ENCODE results near the gene SEMA3C. TPM values are rescaled to one million over a fixed set of nuclear protein-coding genes. Genes with fewer than 3 reads are reported as not detected.
A peak's percentile ranks its signal among the peaks of the same experiment; 100 is the strongest.

SEMA3C gene
- total RNA-seq, 1 donor from 2014 or later: 68.6 TPM

DNA sequence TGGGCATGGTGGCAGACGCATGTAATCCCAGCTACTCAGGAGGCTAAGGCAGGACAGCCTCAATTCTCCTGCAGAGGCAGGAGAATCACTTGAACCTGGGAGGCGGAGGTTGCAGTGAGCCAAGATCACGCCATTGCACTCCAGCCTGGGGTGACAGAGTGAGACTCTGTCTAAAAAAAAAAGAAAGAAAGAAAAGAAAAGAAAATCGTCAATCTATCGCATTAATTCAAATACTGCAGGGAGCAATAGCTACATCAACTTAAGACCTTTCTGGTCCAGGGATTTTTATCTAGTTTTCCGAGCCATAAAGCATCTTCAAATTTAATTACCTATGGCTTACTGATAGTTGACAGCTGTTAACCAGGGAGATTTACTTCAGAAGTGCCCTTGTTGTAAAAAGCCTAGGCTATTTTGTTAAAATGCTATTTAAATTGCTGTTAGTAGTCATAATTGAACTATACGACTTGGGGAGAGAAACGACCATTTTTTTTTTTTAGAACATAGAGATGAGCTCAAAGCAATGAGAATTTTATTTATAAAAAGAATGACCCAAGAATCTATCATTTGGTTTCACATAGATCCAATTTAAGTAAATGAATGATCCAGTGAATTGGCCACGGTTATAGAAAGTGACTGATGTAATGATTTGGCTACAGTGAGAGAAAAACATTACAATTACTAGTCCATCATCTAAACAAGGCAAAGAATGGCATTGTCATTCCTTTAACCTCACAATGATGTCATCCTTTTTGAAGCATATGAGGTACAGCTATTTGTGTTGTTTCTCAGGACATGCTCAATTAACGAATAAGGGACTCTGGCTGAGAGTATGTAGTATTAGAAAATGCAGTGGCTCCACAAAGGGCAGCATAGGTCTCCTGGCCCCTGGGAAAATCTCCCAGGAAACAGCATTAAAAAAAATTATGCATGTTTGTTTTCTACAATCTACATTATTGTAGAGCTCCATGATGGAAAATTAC lies 85.3 kb downstream of the SEMA3C start:
- TF ChIP-seq, protein P1, sequence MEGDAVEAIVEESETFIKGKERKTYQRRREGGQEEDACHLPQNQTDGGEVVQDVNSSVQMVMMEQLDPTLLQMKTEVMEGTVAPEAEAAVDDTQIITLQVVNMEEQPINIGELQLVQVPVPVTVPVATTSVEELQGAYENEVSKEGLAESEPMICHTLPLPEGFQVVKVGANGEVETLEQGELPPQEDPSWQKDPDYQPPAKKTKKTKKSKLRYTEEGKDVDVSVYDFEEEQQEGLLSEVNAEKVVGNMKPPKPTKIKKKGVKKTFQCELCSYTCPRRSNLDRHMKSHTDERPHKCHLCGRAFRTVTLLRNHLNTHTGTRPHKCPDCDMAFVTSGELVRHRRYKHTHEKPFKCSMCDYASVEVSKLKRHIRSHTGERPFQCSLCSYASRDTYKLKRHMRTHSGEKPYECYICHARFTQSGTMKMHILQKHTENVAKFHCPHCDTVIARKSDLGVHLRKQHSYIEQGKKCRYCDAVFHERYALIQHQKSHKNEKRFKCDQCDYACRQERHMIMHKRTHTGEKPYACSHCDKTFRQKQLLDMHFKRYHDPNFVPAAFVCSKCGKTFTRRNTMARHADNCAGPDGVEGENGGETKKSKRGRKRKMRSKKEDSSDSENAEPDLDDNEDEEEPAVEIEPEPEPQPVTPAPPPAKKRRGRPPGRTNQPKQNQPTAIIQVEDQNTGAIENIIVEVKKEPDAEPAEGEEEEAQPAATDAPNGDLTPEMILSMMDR (conservative IDR thresholded peaks at IDR 0.05; ENCODE audit: low read depth, low read length): no peak
- no peak overlapping the region for H3K4me3 ChIP-seq (ENCODE audit: low read depth, low read length)
- DNase-seq (ENCODE audit: low read depth): peak; percentile 52

DNA sequence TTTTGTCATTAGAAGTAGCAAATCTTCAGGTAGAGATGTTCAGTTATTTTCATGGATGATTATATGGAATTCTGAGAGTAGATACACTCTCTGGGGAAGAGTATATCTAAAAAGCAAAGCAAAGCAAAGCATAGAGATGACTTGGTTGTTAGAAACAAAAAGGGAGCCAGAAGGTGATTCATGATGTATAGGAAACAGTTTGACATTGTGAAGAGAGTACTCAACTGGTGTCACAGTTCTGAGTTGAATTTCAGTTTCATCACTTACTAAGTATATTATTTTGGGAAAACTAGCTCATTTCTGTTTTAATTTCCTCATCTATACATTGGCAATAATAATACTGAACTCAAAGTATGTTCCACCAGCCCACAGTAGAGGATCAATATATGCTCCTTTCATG lies 86.8 kb downstream of the SEMA3C start:
- DNase-seq (ENCODE audit: low read depth): no peak
- H3K4me3 ChIP-seq (ENCODE audit: low read depth, low read length): no peak overlapping the region
- TF ChIP-seq, protein P1 (conservative IDR thresholded peaks at IDR 0.05; ENCODE audit: low read depth, low read length): no peak

DNA sequence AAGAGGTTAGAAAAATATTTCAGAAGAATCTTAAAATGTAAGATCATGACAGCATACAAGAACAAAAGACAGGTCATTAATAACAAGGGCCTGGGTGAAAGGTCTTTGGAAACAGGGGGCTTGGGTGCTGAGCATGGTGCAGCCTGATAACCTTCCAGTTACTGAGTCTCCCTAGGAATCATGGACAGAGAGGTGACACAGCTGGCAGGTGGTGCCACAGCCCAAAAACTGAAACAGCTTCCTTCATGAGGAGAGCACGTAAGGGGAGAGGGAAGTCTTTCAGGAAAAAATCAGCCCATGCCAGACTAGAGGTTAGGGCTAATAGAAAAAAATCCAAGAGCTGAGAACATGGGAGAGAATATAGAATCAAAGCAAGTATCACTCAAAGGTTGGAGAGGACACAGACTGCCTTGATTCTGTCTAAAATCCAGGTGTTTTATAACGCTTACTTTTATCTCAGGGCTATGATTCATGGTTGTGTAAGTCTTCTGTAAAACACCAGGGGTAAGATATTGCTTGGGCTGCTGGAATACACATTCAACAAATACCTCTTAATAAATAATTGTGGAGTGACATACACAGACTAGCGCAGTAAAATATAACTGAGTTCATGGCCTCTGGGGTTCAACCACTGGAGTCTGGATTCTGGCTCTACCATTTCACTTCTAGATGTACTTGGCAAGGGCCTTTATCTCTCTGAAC lies 88.1 kb downstream of the SEMA3C start:
- TF ChIP-seq, protein P1 (conservative IDR thresholded peaks at IDR 0.05; ENCODE audit: low read depth, low read length): no peak
- DNase-seq (ENCODE audit: low read depth): no peak

DNA sequence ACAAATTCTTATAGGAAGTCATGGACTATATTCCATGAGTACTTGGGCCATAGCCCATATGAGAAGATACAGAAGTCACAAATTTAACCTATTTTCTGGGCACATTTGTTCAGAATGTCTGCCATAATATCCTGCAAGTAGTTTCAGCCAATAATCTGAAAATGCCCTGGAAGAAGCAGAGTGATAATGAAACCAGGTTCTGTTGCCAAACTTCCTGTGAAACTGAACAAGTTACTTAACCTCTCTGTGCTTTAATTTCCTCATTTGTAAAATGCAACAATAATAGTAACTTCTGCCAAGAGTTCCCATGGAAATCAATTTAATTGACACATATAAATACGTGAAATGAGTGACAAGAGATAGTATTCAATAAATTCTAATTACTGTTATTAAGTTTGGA lies 88.8 kb downstream of the SEMA3C start:
- DNase-seq (ENCODE audit: low read depth): no peak
- H3K4me3 ChIP-seq (ENCODE audit: low read depth, low read length): no peak overlapping the region
- TF ChIP-seq, protein P1 (conservative IDR thresholded peaks at IDR 0.05; ENCODE audit: low read depth, low read length): no peak

More for the DNA sequence above, 88.1 kb downstream of the SEMA3C start:
- H3K4me3 ChIP-seq (ENCODE audit: low read depth, low read length): no peak overlapping the region

GRCh38 chr7:80829527-80829926 lies 89.3 kb downstream of the SEMA3C start:
- TF ChIP-seq, protein P1 (conservative IDR thresholded peaks at IDR 0.05; ENCODE audit: low read depth, low read length): no peak
- H3K4me3 ChIP-seq (ENCODE audit: low read depth, low read length): no peak overlapping the region
- no peak for DNase-seq (ENCODE audit: low read depth)

DNA sequence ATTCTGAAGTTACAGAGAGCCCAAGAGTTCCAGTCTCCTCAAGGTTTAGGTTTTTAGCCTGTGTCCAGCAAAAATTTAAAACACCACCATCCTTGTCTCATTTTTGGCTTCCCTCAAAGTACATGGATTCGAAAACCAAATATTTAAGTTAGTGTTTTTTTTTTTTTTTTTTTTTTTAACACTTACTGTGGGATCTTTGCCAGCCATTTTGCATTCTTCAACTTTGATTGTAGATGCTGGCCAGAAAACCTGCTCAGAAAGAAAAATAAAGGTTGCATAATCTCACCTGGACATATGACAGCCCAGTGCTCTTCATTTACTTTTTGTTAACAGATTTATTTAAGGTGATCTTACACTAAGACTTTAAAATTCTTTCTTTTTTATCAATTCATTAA lies 91.6 kb downstream of the SEMA3C start:
- H3K4me3 ChIP-seq (ENCODE audit: low read depth, low read length): no peak overlapping the region
- TF ChIP-seq, protein P1 (conservative IDR thresholded peaks at IDR 0.05; ENCODE audit: low read depth, low read length): no peak
- DNase-seq (ENCODE audit: low read depth): no peak

Measured in epithelial cell of proximal tubule (primary cell).